GM12864 (cell line): ENCODE data around the gene PEAK1.

Experiments
- DNase-seq: peaks from one replicate; pipeline ENCODE4 v3.0.0-alpha.2; 2011; ENCODE audit warnings: low read depth
- H3K4me3 ChIP-seq: 2 replicates; pipeline ENCODE4 v1.5.1; 2011; ENCODE audit warnings: mild to moderate bottlenecking, low read depth, low read length, control low read depth
- CTCF ChIP-seq: IDR thresholded peaks from 2 replicates; pipeline ENCODE4 v1.5.1; 2011; ENCODE audit warnings: low read depth, mild to moderate bottlenecking, moderate library complexity, low read length, control low read depth, inconsistent platforms; ENCODE audit errors: missing control alignments

PEAK1 gene

GRCh38 chr15:77143616-77144015 lies 276.3 kb downstream of the PEAK1 start:
- H3K4me3 ChIP-seq: no peak overlapping the region
- DNase-seq: no peak
- no peak for TF ChIP-seq CTCF

- no peak for DNase-seq
- no peak overlapping the region for H3K4me3 ChIP-seq
- TF ChIP-seq CTCF: no peak
Measured at GRCh38 chr15:77143191-77143590, 276.7 kb downstream of the PEAK1 start.

- no peak for TF ChIP-seq CTCF
Measured at GRCh38 chr15:77140220-77140619, 279.7 kb downstream of the PEAK1 start.

GRCh38 chr15:77139312-77139711 lies 280.6 kb downstream of the PEAK1 start:
- DNase-seq: no peak
- no peak overlapping the region for H3K4me3 ChIP-seq
- no peak for TF ChIP-seq CTCF

More at GRCh38 chr15:77140220-77140619, 279.7 kb downstream of the PEAK1 start:
- no peak for DNase-seq
- no peak overlapping the region for H3K4me3 ChIP-seq

GRCh38 chr15:77138167-77138522 lies 281.8 kb downstream of the PEAK1 start:
- no peak overlapping the region for H3K4me3 ChIP-seq
- DNase-seq: no peak
- TF ChIP-seq CTCF: no peak

GRCh38 chr15:77135181-77135580 lies 284.7 kb downstream of the PEAK1 start:
- TF ChIP-seq CTCF: no peak
- no peak for DNase-seq
- H3K4me3 ChIP-seq: no peak overlapping the region

- TF ChIP-seq CTCF: no peak
- no peak for DNase-seq
- no peak overlapping the region for H3K4me3 ChIP-seq
Measured at GRCh38 chr15:77130315-77130930, 289.5 kb downstream of the PEAK1 start.
